Ecto neural progenitor cell (in vitro differentiated cells): ENCODE results near the gene SLC35D1.
"Not testable (repeated sequence)": the region's sequence is repeated elsewhere in the genome, so short reads cannot be mapped to it uniquely, and the experiment has no call there.

Source experiments
- DNase-seq: peaks from one replicate; pipeline ENCODE4 v3.0.0-alpha.2; 2018; ENCODE audit warnings: low spot score

Gene SLC35D1

DNA sequence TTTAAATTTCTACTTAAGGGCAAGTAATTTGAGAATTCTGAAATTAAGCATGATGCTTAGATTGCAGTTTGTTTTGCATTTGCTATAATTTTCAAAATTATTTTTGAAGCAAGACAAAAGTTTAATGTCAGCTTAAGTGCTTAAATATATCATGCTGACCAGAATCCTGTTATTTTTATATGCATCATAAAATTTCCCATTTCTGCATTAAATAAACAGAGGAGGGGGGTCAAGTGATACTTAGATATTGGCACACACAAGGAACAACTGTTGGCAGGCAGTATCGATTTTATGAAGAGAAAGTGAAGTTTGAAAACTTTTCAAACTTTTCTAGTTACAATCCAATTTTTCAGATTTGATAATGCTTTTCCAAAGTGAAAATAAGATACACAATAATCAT lies 68.1 kb downstream of the SLC35D1 start:
- no peak for DNase-seq

DNA sequence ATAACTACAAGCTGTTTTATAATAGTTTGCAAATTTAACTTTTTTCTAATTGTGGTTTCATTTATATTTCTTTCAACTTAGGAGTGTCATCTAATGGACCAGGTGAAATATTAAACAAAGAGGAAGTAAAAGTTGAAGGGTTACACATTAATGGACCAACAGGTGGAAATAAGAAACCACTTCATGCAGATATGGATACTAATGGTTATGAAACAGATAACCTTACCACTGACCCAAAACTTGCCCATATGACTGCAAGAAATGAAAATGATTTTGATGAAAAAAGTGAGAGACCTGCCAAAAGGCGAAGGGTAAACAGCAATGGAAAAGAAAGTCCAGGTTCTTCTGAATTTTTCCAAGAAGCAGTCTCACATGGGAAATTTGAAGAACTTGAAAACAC lies 69.5 kb downstream of the SLC35D1 start:
- no peak for DNase-seq

DNA sequence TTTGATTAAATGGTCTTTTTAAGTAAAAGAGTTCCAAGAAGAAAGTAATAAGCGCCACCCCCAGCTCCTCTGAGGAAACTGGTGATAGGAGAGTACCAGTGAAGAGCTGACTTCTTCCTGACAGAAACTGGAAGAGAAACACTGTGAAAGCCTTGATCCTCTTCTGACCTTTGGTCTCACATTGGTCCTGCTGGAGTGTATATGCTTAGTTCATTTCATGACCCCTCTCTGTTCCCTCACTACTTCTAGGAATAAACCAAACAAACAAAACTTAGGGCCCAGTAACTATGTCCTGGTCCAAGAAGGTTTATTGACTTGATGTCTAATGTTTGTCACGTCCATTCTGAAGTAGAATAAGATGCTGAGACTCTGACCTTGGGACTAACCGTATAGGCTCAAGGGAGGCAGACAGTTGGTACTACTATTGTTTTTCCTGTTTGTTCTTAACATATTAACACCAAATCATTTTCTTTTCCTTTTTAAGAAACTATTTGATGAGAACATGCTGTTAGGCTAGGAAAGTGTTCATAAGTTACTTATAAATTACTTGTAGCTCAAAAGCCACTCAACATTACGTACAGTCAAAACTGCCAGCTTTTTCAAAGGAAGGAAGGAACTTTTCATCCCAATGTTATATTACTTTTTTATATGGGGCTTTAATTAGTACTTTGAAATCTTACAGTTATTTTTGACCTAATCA lies 71.2 kb downstream of the SLC35D1 start:
- no peak for DNase-seq

DNA sequence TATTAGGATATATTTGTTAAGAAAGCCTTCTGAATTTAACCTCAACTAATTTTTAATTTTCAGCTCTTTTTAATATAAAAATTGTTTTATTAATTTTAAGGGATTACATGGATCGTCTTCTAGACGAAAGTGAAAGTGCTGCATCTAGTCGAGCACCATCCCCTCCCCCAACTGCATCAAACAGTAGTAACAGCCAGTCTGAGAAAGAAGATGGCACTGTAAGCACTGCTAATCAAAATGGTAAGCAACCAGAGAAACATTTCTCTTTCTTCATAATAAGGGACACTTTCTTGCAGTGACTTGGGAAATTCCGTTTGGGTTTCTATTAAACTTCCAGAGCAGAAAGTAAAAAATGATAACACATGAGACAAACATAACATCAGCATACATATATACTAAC lies 72.3 kb downstream of the SLC35D1 start:
- no peak for DNase-seq

DNA sequence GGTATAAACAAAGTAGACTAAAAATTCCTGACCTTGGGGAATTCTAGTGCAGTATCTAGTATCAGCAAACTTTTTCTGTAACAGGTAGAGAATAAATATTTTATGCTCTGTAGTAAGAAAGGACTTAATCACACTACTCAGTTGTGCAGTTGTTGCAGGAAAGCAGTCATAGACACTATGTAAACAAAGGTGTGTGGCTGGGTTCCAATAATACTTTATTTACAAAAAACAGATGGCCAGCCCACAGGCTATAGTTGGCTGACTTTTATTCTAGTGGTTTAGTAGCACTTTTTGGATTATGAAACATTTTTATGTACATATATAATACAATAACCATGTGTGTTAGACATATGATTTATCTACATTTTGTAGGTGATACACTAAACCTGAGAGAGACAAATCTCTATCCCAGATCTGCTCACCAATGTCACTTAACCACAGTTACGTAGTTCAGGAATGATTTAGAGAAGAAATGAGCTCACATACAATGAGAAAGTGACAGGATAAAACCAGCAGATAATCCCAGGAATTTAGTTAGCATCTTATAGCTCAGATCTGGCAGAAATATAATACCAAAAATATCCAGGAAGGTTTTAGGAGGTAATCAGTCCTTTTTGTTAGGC lies 73.1 kb downstream of the SLC35D1 start:
- no peak for DNase-seq

DNA sequence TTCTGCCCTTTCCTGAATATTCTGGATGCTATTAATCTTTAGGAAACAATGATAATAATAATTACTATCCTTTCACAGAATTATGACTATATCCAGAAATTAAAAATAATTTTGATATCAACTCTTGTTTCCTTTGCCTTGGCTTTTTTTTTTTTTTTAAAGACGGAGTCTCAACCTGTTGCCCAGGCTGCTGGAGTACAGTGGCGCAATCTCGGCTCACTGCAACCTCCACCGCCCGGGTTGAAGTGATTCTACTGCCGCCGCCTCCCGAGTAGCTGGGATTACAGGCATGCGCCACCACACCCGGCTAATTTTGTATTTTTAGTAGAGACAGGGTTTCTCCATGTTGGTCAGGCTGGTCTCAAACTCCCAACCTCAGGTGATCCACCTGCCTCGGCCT lies 74.3 kb downstream of the SLC35D1 start:
- not testable (repeated sequence) for DNase-seq

DNA sequence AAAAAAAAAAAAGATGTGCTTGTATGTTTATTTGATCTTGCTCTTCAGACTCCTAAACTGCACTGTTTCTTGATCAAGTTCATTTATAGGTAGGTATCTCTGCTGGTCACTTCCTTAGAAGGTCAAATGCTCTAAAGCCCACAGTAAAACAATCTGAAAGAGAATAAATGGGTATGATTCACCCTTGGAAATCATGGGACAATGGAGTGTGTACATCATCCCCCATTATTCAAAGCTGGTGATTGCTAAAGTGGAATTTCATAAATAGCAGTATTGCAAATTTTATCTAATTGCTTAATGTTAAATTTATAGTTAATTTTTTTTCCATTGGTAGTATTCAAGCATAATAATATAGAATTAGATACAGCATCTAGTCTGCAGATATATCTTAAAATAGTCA lies 75.7 kb downstream of the SLC35D1 start:
- DNase-seq: no peak

DNA sequence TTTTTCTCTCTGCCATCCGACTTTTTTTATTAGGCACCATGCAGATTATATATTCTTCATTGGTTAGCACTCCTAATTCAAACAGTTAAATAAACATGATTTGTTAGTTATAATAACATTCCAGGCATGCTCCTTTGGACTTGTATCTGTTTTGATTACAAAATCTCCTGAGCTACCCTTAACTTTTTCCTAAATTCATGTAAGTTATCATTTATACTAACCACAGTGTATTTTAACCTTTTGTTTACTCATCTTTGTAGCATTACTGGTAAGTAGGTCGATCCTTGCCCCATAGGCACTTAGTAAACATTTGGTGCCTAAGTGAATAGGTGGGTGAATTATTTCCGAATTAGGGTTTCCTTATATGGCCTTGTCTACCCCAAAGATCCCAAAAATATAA lies 85.4 kb downstream of the SLC35D1 start:
- no peak for DNase-seq

DNA sequence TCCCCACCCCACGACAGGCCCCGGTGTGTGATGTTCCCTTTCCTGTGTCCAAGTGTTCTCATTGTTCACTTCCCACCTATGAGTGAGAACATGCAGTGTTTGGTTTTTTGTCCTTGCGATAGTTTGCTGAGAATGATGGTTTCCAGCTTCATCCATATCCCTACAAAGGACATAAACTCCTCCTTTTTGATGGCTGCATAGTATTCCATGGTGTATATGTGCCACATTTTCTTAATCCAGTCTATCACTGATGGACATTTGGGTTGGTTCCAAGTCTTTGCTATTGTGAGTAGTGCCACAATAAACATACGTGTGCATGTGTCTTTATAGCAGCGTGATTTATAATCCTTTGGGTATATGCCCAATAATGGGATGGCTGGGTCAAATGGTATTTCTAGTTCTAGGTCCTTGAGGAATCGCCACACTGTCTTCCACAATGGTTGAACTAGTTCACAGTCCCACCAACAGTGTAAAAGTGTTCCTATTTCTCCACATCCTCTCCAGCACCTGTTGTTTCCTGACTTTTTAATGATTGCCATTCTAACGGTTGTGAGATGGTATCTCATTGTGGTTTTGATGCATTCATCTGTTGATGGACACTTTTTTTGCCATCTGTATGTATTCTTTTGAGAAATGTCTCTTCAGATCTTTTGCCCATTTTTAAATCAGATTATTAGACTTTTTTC lies 87.6 kb downstream of the SLC35D1 start:
- not testable (repeated sequence) for DNase-seq

DNA sequence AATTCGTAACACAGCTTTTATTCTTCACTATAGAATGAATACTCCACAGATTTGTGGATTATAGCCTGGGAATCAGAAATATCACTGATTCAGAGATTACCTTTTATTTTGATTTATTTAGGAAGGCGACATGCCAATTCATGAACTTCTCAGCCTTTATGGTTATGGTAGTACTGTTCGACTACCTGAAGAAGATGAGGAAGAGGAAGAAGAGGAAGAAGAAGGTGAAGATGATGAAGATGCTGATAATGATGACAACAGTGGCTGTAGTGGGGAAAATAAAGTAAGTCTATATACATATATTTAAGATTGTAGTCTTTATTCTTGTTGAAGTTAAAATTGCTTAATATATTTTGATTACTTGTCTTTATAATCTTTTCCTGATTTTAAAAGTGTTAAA lies 96.0 kb downstream of the SLC35D1 start:
- no peak for DNase-seq

DNA sequence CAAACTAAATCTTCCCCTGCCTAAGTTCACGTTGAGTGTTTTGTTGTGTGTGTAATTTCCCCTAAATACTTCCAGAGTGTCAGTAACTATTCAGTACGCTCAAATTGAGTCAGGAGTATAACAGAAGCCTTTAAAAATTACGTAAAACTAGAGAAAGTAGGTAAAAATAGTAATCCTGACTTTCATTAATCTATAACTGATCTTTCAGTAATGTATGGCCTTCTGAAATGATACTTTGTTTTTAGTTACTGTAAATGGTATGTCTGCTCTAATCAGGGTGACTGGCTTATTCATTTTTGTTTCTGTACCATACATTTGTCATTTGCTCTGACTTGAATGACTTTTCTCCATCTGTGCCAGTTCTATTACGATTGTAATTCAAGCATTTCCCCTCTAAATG lies 99.7 kb downstream of the SLC35D1 start:
- DNase-seq: no peak

DNA sequence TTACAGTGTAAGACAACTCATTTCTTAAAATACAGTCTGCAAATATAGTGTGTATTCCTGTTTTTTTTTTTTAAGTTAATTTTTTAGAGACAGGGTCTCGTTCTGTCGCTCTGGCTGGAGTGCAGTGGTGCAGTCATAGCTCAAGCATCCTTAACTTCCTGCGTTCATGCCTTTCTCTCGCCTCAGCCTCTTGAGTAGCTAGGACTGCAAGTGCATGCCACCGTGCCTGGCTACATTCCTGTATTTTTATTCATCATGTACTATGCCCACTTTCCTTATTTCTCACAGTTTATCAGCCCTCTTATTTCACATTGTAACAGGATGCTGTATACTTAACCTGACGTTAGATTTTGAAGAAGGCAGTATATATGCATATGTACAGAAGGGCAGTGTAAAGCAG lies 102.4 kb downstream of the SLC35D1 start:
- no peak for DNase-seq
